GM12878 (cell line): Measurements from ENCODE around the gene TRAF3. TPM values are rescaled to one million over a fixed set of nuclear protein-coding genes. Genes with fewer than 3 reads are reported as not detected.
A peak's percentile ranks its signal among the peaks of the same experiment; 100 is the strongest.

Experiments used
- HDAC6 ChIP-seq: fragments of 200-600 bp; sonication (generic); IDR thresholded peaks from one replicate; pipeline ENCODE4 v1.8.0; 2017; ENCODE audit warnings: antibody characterized with exemption; ENCODE audit not compliant: unreplicated experiment
- HSF1 ChIP-seq: fragments of 150-350 bp; IDR thresholded peaks from 2 replicates; pipeline ENCODE4 v1.6.1; 2014; ENCODE audit warnings: mild to moderate bottlenecking, low read depth, low read length
- JUNB ChIP-seq: IDR thresholded peaks from 2 replicates; pipeline ENCODE4 v1.6.1; 2016; ENCODE audit warnings: antibody characterized with exemption, mild to moderate bottlenecking
- MTA2 ChIP-seq: fragments of 450-650 bp; IDR thresholded peaks from 2 replicates; pipeline ENCODE4 v1.6.1; 2016; ENCODE audit warnings: low read depth, mild to moderate bottlenecking, moderate library complexity
- NR2F1 ChIP-seq: fragments of 450-650 bp; conservative IDR thresholded peaks from 2 replicates; pipeline ENCODE4 v1.6.1; 2017; ENCODE audit warnings: mild to moderate bottlenecking
- POLR2AphosphoS2 ChIP-seq: IDR thresholded peaks from 2 replicates; pipeline ENCODE4 v1.6.1; 2011; ENCODE audit warnings: low read depth, mild to moderate bottlenecking, low read length, improper control_type of control experiment, moderate library complexity
- POLR2AphosphoS5 ChIP-seq: IDR thresholded peaks from 2 replicates; pipeline ENCODE4 v1.6.1; 2011; ENCODE audit warnings: mild to moderate bottlenecking, low read length, inconsistent platforms
- POU2F2 ChIP-seq: IDR thresholded peaks from 3 replicates; pipeline ENCODE4 v1.6.1; 2011; ENCODE audit warnings: low read depth, mild to moderate bottlenecking, low read length, borderline replicate concordance
- RCOR1 ChIP-seq: conservative IDR thresholded peaks from 2 replicates; pipeline ENCODE4 v1.6.1; 2012; ENCODE audit warnings: low read depth, low read length, improper control_type of control experiment
- SMAD1 ChIP-seq: fragments of 450-650 bp; IDR thresholded peaks from 2 replicates; pipeline ENCODE4 v1.6.1; 2018; ENCODE audit warnings: mild to moderate bottlenecking, low read depth; ENCODE audit not compliant: partially characterized antibody
- SREBF1 ChIP-seq: IDR thresholded peaks from 2 replicates; pipeline ENCODE4 v1.6.1; 2012; ENCODE audit warnings: mild to moderate bottlenecking, low read length
- SUZ12 ChIP-seq: fragments of 200-600 bp; sonication (generic); IDR thresholded peaks from one replicate; pipeline ENCODE4 v1.6.1; 2018; ENCODE audit warnings: antibody characterized with exemption, mild to moderate bottlenecking; ENCODE audit not compliant: unreplicated experiment
- polyA plus RNA-seq, 11 experiments: library from polyadenylated mRNA; depleted of rRNA in 4 of 11; unstranded in 6 of 11; stranded (reverse) in 5 of 11; fragments of >200 nt; fragmentation: Nextera tagmentation in 4 of 11; fragmentation: Illumina TruSeq in 1 of 11; extraction: Ambion mirVana in 4 of 11; extraction: Trizol in 1 of 11; gene quantifications; 1 replicate in 1 of 11; 2 replicates in 10 of 11; pipeline versions ENCODE4 v1.2.1 to v1.2.3, GENCODE V29; 2011 to 2016; ENCODE audit warnings: inconsistent platforms in 2 of 11, missing spikeins in 2 of 11, low read depth in 1 of 11
- total RNA-seq, 4 experiments: library from RNA; depleted of rRNA in 3 of 4; stranded (reverse); fragments of >200 nt in 3 of 4; fragmentation: Illumina TruSeq in 1 of 4; extraction: Trizol in 1 of 4; gene quantifications; 2 replicates each; pipeline versions ENCODE4 v1.2.1 to v1.2.3, GENCODE V29; 2013 to 2021

The TRAF3 gene
- total and polyA plus RNA-seq, 10 of the 15 experiments (the other 5 are each of a cell fraction or from before 2014, with no cell fraction given), result 3.0 to 70.1 (median 36.5) TPM

- TF ChIP-seq SREBF1 (no peak), MTA2 (peak; percentile 61), JUNB (peak; percentile 55; the same call in 1 of the 2 replicates), POLR2AphosphoS5 (peak; percentile 56; the same call in 1 of the 2 replicates), HDAC6 (no peak), SMAD1 (no peak), RCOR1 (no peak), POLR2AphosphoS2 (no peak), NR2F1 (peak; percentile 51), POU2F2 (no peak), SUZ12 (no peak), HSF1 (no peak)
These were observed 22.6 kb upstream of the TRAF3 start (continued) for GRCh38 chr14:102754370-102755262.
